ENCODE data around the gene RAB11FIP5.
"Not testable (repeated sequence)": the region's sequence is repeated elsewhere in the genome, so short reads cannot be mapped to it uniquely, and the experiment has no call there.

RAB11FIP5 gene
- 11.6 to 19.6 reads per million in 2 donors for total RNA-seq

GRCh38 chr2:73112913-73113854, at the start of gene RAB11FIP5:
Gene RAB11FIP5 (minus strand): TSS chr2:73112948. CDS start chr2:73112777, 171 bp downstream.
- DNase-seq = peak; percentile 69

- DNase-seq = no peak
Observed at GRCh38 chr2:73156539-73157124, 43.9 kb upstream of the RAB11FIP5 start.

GRCh38 chr2:73142937-73143336, 30.2 kb upstream of the RAB11FIP5 start:
- DNase-seq = no peak

- no peak for DNase-seq
Observed at GRCh38 chr2:73141896-73142295, 29.1 kb upstream of the RAB11FIP5 start.

- no peak for DNase-seq
Observed at GRCh38 chr2:73135236-73135635, 22.5 kb upstream of the RAB11FIP5 start.

- no peak for DNase-seq
Observed at GRCh38 chr2:73134471-73134870, 21.7 kb upstream of the RAB11FIP5 start.

GRCh38 chr2:73133566-73134197, 20.9 kb upstream of the RAB11FIP5 start:
- DNase-seq = no peak

GRCh38 chr2:73131807-73132206, 19.1 kb upstream of the RAB11FIP5 start:
- no peak for DNase-seq

- DNase-seq = no peak
Observed at GRCh38 chr2:73130790-73131189, 18.0 kb upstream of the RAB11FIP5 start.

- no peak for DNase-seq
Observed at GRCh38 chr2:73128841-73129535, 16.2 kb upstream of the RAB11FIP5 start.

GRCh38 chr2:73122536-73122935, 9.8 kb upstream of the RAB11FIP5 start:
- no peak for DNase-seq

- not testable (repeated sequence) for DNase-seq
Observed at GRCh38 chr2:73119611-73120239, 7.0 kb upstream of the RAB11FIP5 start.

GRCh38 chr2:73117441-73117840, 4.7 kb upstream of the RAB11FIP5 start:
- no peak for DNase-seq

- no peak for DNase-seq
Observed at GRCh38 chr2:73116182-73116960, 3.6 kb upstream of the RAB11FIP5 start.

GRCh38 chr2:73114273-73114867, 1.6 kb upstream of the RAB11FIP5 start:
- no peak for DNase-seq

- no peak for DNase-seq
Observed at GRCh38 chr2:73112026-73112912, 479 bp downstream of the RAB11FIP5 start.

GRCh38 chr2:73111073-73112025, 1.4 kb downstream of the RAB11FIP5 start:
- no peak for DNase-seq

GRCh38 chr2:73110168-73111072, 2.3 kb downstream of the RAB11FIP5 start:
- DNase-seq = no peak
